IMR-90 (cell line): ENCODE measurements around the gene EXOSC3. TPM values are rescaled to one million over a fixed set of nuclear protein-coding genes. Genes with fewer than 3 reads are reported as not detected.

Experiments
- ATAC-seq: fragments of 200-7000 bp; cut with Tn5 transposase; 2 replicates; pipeline ENCODE4 v1.9.1; 2020; ENCODE audit warnings: low read depth, mild to moderate bottlenecking, moderate library complexity
- BruUV-seq: library from RNA; stranded (reverse); fragments of 400-500 nt; replicated peaks from 2 replicates; lab custom pipeline; 2021; lab: Mats Ljungman, UMichigan
- CTCF ChIA-PET: fragments of 300-600 bp; formaldehyde crosslinking; extraction: SDS; loops from one replicate; lab custom pipeline; 2021; ENCODE audit warnings: antibody characterized with exemption; lab: Yijun Ruan, JAX
- POLR2A ChIA-PET: fragments of 300-600 bp; sonication (Branson Sonifier 250); formaldehyde crosslinking; loops from one replicate; lab custom pipeline; 2022; ENCODE audit warnings: antibody characterized with exemption; ENCODE audit not compliant: unreplicated experiment; lab: Charles Lee
- DNase-seq: peaks from one replicate; pipeline ENCODE4 v3.0.0; 2013
- H2AFZ ChIP-seq: replicated peaks from 2 replicates; pipeline ENCODE3; 2013; ENCODE audit warnings: low read length, mild to moderate bottlenecking; ENCODE audit not compliant: poor library complexity
- H2AK5ac ChIP-seq: 2 replicates; pipeline ENCODE4 v1.6.1; 2013; ENCODE audit warnings: low read depth, low read length, inconsistent platforms
- H2AK9ac ChIP-seq: replicated peaks from 2 replicates; pipeline ENCODE3; 2013; ENCODE audit warnings: mild to moderate bottlenecking, low read depth, low read length, moderate library complexity; ENCODE audit not compliant: poor library complexity
- H2BK120ac ChIP-seq: 2 replicates; pipeline ENCODE4 v1.6.1; 2013; ENCODE audit warnings: low read depth, low read length, inconsistent platforms
- H2BK15ac ChIP-seq: 3 replicates; pipeline ENCODE4 v1.6.1; 2013; ENCODE audit warnings: low read depth, low read length, inconsistent platforms
- H2BK20ac ChIP-seq: 2 replicates; pipeline ENCODE4 v1.6.1; 2013; ENCODE audit warnings: low read depth, mild to moderate bottlenecking, inconsistent platforms, low read length, moderate library complexity
- H2BK5ac ChIP-seq: 2 replicates; pipeline ENCODE4 v1.6.1; 2013; ENCODE audit warnings: mild to moderate bottlenecking, low read depth, low read length, inconsistent platforms; ENCODE audit not compliant: poor library complexity, severe bottlenecking
- H3K14ac ChIP-seq: replicated peaks from 2 replicates; pipeline ENCODE4 v1.6.1; 2013; ENCODE audit warnings: low read depth, low read length, inconsistent platforms
- H3K18ac ChIP-seq: 2 replicates; pipeline ENCODE4 v1.6.1; 2013; ENCODE audit warnings: low read depth, low read length, control low read depth
- H3K23ac ChIP-seq: 2 replicates; pipeline ENCODE4 v1.6.1; 2013; ENCODE audit warnings: low read depth, low read length, inconsistent platforms
- H3K27ac ChIP-seq: 2 replicates; pipeline ENCODE4 v1.5.1; 2013; ENCODE audit warnings: mild to moderate bottlenecking, control low read depth, low read length; ENCODE audit not compliant: insufficient read depth
- H3K27me3 ChIP-seq: 2 replicates; pipeline ENCODE4 v1.6.1; 2013; ENCODE audit warnings: low read length; ENCODE audit not compliant: control insufficient read depth, insufficient read depth
- H3K36me3 ChIP-seq: 2 replicates; pipeline ENCODE4 v1.6.1; 2013; ENCODE audit warnings: low read length, mixed read lengths; ENCODE audit not compliant: control insufficient read depth, insufficient read depth
- H3K4ac ChIP-seq: 2 replicates; pipeline ENCODE4 v1.6.1; 2013; ENCODE audit warnings: low read depth, low read length, inconsistent platforms
- H3K4me1 ChIP-seq: 2 replicates; pipeline ENCODE4 v1.6.1; 2013; ENCODE audit warnings: low read length, mixed read lengths; ENCODE audit not compliant: control insufficient read depth, insufficient read depth
- H3K4me2 ChIP-seq: 2 replicates; pipeline ENCODE4 v1.6.1; 2013; ENCODE audit warnings: low read depth, mild to moderate bottlenecking, control low read depth, low read length, moderate library complexity
- H3K4me3 ChIP-seq: 2 replicates; pipeline ENCODE4 v1.5.1; 2013; ENCODE audit warnings: low read depth, mild to moderate bottlenecking, control low read depth, low read length, moderate library complexity; ENCODE audit not compliant: insufficient read depth
- H3K56ac ChIP-seq: 2 replicates; pipeline ENCODE4 v1.6.1; 2013; ENCODE audit warnings: low read length, inconsistent platforms; ENCODE audit not compliant: insufficient read depth; ENCODE audit errors: extremely low read depth
- H3K79me1 ChIP-seq, 2 experiments: 2 replicates each; pipeline ENCODE4 v1.6.1; 2013; ENCODE audit warnings: low read length in 2 of 2, inconsistent platforms in 1 of 2, low read depth in 1 of 2
- H3K9ac ChIP-seq: 2 replicates; pipeline ENCODE4 v1.6.1; 2013; ENCODE audit warnings: low read depth, low read length, control low read depth
- H3K9me1 ChIP-seq: 2 replicates; pipeline ENCODE4 v1.6.1; 2013; ENCODE audit warnings: low read length, inconsistent platforms; ENCODE audit not compliant: insufficient read depth
- H3K9me3 ChIP-seq: 2 replicates; pipeline ENCODE4 v1.6.1; 2013; ENCODE audit warnings: low read length; ENCODE audit not compliant: control insufficient read depth, insufficient read depth
- H4K20me1 ChIP-seq: 2 replicates; pipeline ENCODE4 v1.6.1; 2013; ENCODE audit warnings: low read length, inconsistent platforms; ENCODE audit not compliant: insufficient read depth
- H4K5ac ChIP-seq: 2 replicates; pipeline ENCODE4 v1.6.1; 2013; ENCODE audit warnings: mild to moderate bottlenecking, low read depth, low read length, control low read depth
- H4K8ac ChIP-seq, 2 experiments: 2 replicates each; pipeline ENCODE4 v1.6.1; 2013; ENCODE audit warnings: low read depth in 2 of 2, low read length in 2 of 2, control low read depth in 1 of 2, inconsistent platforms in 1 of 2
- H4K91ac ChIP-seq: 2 replicates; pipeline ENCODE4 v1.6.1; 2013; ENCODE audit warnings: low read depth, low read length, inconsistent platforms; ENCODE audit not compliant: insufficient read depth
- BHLHE40 ChIP-seq: fragments of 150-350 bp; IDR thresholded peaks from 2 replicates; pipeline ENCODE4 v1.6.1; 2016; ENCODE audit warnings: mild to moderate bottlenecking, low read depth, low read length
- CHD1 ChIP-seq: IDR thresholded peaks from 2 replicates; pipeline ENCODE4 v1.6.1; 2012; ENCODE audit warnings: low read depth, low read length, improper control_type of control experiment
- CTCF ChIP-seq: conservative IDR thresholded peaks from 2 replicates; pipeline ENCODE4 v1.5.1; 2012; ENCODE audit warnings: mild to moderate bottlenecking, low read depth, low read length, improper control_type of control experiment
- ELK1 ChIP-seq: fragments of 150-350 bp; IDR thresholded peaks from 2 replicates; pipeline ENCODE4 v1.6.1; 2016; ENCODE audit warnings: low read depth, mild to moderate bottlenecking, low read length, moderate library complexity, borderline replicate concordance
- MAZ ChIP-seq: IDR thresholded peaks from 2 replicates; pipeline ENCODE4 v1.6.1; 2012; ENCODE audit warnings: low read depth, mild to moderate bottlenecking, low read length, improper control_type of control experiment, moderate library complexity, borderline replicate concordance
- MXI1 ChIP-seq: IDR thresholded peaks from 2 replicates; pipeline ENCODE4 v1.6.1; 2012; ENCODE audit warnings: low read depth, mild to moderate bottlenecking, low read length, moderate library complexity, borderline replicate concordance
- NFE2L2 ChIP-seq: fragments of 150-350 bp; IDR thresholded peaks from 2 replicates; pipeline ENCODE4 v1.6.1; 2016; ENCODE audit warnings: low read depth, mild to moderate bottlenecking, low read length
- POLR2A ChIP-seq: IDR thresholded peaks from 2 replicates; pipeline ENCODE4 v1.6.1; 2012; ENCODE audit warnings: mild to moderate bottlenecking, low read depth, low read length
- RCOR1 ChIP-seq: IDR thresholded peaks from 2 replicates; pipeline ENCODE4 v1.6.1; 2012; ENCODE audit warnings: mild to moderate bottlenecking, low read length, improper control_type of control experiment; ENCODE audit not compliant: insufficient replicate concordance
- RFX5 ChIP-seq: IDR thresholded peaks from 2 replicates; pipeline ENCODE4 v1.8.0; 2012; ENCODE audit warnings: low read depth, mild to moderate bottlenecking, low read length, moderate library complexity
- SMC3 ChIP-seq: fragments of 150-350 bp; IDR thresholded peaks from 2 replicates; pipeline ENCODE4 v1.6.1; 2016; ENCODE audit warnings: low read depth, mild to moderate bottlenecking, antibody characterized with exemption, low read length, moderate library complexity
- WGBS, 2 experiments: methylation state at CpG; one replicate each; pipeline versions ENCODE4 v1.1.5 to v1.1.7; 2013; ENCODE audit warnings: missing lambda C conversion rate in 2 of 2; ENCODE audit not compliant: insufficient read length in 1 of 2; ENCODE audit errors: extremely low coverage in 2 of 2; 5-methylcytosine and 5-hydroxymethylcytosine counted together
- dilution Hi-C: fragments of 300-500 bp; cut with HindIII; formaldehyde crosslinking; loops from one replicate; pipeline ENCODE4 v1.14.3; 2018; ENCODE audit warnings: low sequenced_read_pairs; ENCODE audit not compliant: unreplicated experiment
- in situ Hi-C: fragments of 300-500 bp; cut with MboI; formaldehyde crosslinking; loops from 3 replicates; pipeline ENCODE4 v1.14.3; 2019; ENCODE audit warnings: low sequenced_read_pairs, inconsistent platforms, mixed read lengths
- intact Hi-C: fragments of 100-400 bp; cut with micrococcal nuclease; formaldehyde crosslinking; loops from 2 replicates; pipeline ENCODE4 v1.10.0; 2022
- polyA plus RNA-seq, 3 experiments: library from polyadenylated mRNA; depleted of rRNA; stranded (reverse); fragments of >200 nt; gene quantifications; 2 replicates each; pipeline ENCODE4 v1.2.3, GENCODE V29; 2012; ENCODE audit warnings: low replicate concordance in 1 of 3
- total RNA-seq: library from RNA; depleted of rRNA; stranded (reverse); fragments of >200 nt; gene quantifications from 2 replicates; pipeline ENCODE4 v1.2.3, GENCODE V29; 2012

Gene EXOSC3
- total and polyA plus RNA-seq, 2 of the 4 experiments (the other 2 are of a cell fraction) = 27.1 to 28.9 TPM

- no peaks in the 10 kb centered on the region for H3K9me3 ChIP-seq
- H3K4me3 ChIP-seq = no peak overlapping the region
- no peaks in the 10 kb centered on the region for H3K36me3 ChIP-seq
- no peak overlapping the region for H3K27ac ChIP-seq
- dilution Hi-C loops (no loop called here), intact Hi-C loops (loop anchor here (5.0 to 10.0 kb wide), 3 partner anchors 167 to 656 kb away; no protein-coding TSS in a partner anchor), in situ Hi-C loops (no loop called here)
- no peak overlapping the region for H4K8ac ChIP-seq
- CTCF ChIA-PET = no interaction called here
- H2AK9ac ChIP-seq = no peak overlapping the region
- no peak overlapping the region for H4K5ac ChIP-seq
- no peak overlapping the region for H3K56ac ChIP-seq
- H2AK5ac ChIP-seq = no peak overlapping the region
- H3K4me2 ChIP-seq = no peak overlapping the region
- H4K91ac ChIP-seq = no peak overlapping the region
- no peak overlapping the region for H2BK120ac ChIP-seq
- WGBS, 2 experiments = 67% methylated on average over 4 of the region's 5 CpGs; no CpG with 5 or more reads in 1 of the 2 experiments
- H3K23ac ChIP-seq = no peak overlapping the region; the same call in 1 of the 2 replicates
- POLR2A ChIA-PET = no interaction called here
- H3K9ac ChIP-seq = no peak overlapping the region
- no TSS peak for BruUV-seq
- ATAC-seq (no peak), DNase-seq (no peak)
- no peak overlapping the region for H3K14ac ChIP-seq
- H3K4me1 ChIP-seq = peaks cover 8% of the 10 kb centered on the region
- H2AFZ ChIP-seq = no peak overlapping the region
- H2BK5ac ChIP-seq = no peak overlapping the region
- no peak overlapping the region for H3K18ac ChIP-seq
- H3K9me1 ChIP-seq = 0 out of 2 replicates have a peak, but pooled peaks cover under 1% of the 10 kb centered on the region
- TF ChIP-seq ELK1 = no peak
- no peak for TF ChIP-seq SMC3
- TF ChIP-seq BHLHE40 = no peak
- TF ChIP-seq MAZ = no peak
- TF ChIP-seq RFX5 = no peak
- no peak for TF ChIP-seq NFE2L2
- TF ChIP-seq MXI1 = no peak
- TF ChIP-seq RCOR1 = no peak
- no peak for TF ChIP-seq POLR2A
- no peak for TF ChIP-seq CTCF
- no peak for TF ChIP-seq CHD1
- H3K79me1 ChIP-seq = peaks cover 3 to 11% of the 10 kb centered on the region in 2 experiments
- peaks cover 6% of the 10 kb centered on the region; the same call in 1 of the 2 replicates for H4K20me1 ChIP-seq
- H2BK15ac ChIP-seq = no peak overlapping the region
- H3K4ac ChIP-seq = no peak overlapping the region
- H2BK20ac ChIP-seq = no peak overlapping the region
- H3K27me3 ChIP-seq = peaks cover 17% of the 10 kb centered on the region
These were observed 35.7 kb downstream of the EXOSC3 start for GRCh38 chr9:37749129-37749528.
